ENCODE measurements around the gene ZACN.
A peak's percentile ranks its signal among the peaks of the same experiment; 100 is the strongest.
"Not testable (repeated sequence)": the region's sequence is repeated elsewhere in the genome, so short reads cannot be mapped to it uniquely, and the experiment has no call there.

The ZACN gene

DNA sequence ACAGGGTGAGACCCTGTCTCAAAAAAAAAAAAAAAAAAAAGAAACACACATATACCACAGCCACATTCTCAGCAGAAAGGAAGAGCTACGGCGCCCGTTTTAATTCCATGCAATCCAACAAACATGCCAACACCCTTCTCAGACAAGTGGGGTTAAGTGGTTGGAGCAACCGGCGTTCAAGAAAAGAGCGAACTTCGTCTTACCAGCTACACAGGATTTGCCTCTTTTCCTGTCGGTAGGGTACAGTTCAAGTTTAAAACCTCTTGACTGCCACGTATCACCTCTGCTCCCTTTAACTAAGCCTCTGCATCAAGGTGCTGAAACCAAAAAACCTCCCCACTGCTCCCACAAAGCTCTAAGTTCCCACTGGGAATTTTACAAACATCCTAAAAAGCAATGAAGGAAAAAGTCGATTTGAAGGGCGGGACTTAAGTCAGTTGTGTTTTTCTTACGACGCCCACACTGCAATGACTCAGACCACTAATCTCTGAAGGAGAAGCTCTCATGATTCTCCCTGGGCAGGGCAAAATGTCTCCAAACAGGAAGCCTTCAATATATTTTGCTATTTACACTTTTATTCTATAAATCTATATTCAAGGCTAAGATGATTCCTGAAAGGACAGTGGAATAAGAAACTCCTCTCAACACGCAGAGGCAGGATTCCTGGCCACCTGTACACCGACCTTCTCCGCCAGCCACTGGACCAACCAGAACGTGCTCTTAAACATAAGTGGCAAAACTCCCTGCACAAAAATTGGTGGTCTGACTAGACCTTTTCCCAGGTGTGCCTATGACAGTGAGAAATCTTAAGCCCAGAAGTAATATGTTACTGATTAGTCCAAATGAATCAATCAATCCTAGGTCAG, 25.5 kb upstream of the ZACN start:
- DNase-seq (ENCODE audit: low read depth, low spot score): no peak

DNA sequence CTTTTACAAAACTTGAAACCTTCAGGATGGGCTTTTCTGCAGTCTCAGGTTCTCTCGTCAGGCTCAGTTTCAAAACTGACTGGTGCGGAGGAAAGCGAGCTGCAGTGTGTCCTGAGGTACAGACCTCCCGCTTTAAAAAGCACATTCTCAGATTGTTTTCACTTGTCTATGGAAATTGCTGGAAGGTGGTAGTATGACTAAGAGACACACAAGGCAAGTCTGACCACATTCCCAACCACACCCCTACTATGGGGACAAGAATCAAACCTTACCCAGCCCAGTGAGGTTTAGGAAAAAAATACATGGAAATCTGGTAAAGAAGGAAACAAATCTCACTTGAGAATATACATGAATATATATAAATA, 24.9 kb upstream of the ZACN start:
- no peak for DNase-seq (ENCODE audit: low read depth, low spot score)

DNA sequence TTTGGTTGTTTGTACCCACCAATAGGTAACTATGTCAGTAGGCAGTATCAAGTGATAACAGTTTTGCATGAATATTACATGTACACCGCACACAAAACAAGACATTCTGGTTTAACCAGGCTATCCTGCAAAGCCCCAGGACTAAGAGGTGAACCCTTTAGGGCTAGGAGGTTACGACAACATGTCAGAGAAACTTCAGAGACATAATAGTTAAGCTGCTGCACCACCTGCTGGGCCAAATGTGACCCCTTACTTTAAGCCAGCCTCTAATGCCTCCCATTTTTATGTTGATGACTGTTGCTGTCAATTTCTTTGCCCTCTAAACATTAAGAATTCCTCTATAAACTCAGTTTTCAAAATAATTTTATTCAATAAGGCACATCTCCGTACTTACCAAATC, 22.1 kb upstream of the ZACN start:
- DNase-seq (ENCODE audit: low read depth, low spot score): no peak

DNA sequence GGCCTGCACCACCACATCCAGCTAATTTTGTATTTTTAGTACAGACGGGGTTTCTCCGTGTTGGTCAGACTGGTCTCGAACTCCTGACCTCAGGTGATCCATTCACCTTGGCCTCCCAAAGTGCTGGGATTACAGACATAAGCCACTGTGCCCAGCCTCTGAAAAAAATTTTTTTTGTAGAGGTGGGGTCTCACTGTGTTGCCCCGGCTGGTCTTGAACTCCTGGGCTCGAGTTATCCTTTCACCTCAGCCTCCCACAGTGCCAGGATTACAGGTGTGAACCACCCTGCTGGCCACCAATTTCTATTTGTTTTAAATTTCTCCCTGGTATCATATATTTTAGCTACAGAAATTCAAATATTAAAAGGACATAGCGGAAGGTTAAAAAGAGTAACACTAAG, 20.7 kb upstream of the ZACN start:
- not testable (repeated sequence) for DNase-seq (ENCODE audit: low read depth, low spot score)

DNA sequence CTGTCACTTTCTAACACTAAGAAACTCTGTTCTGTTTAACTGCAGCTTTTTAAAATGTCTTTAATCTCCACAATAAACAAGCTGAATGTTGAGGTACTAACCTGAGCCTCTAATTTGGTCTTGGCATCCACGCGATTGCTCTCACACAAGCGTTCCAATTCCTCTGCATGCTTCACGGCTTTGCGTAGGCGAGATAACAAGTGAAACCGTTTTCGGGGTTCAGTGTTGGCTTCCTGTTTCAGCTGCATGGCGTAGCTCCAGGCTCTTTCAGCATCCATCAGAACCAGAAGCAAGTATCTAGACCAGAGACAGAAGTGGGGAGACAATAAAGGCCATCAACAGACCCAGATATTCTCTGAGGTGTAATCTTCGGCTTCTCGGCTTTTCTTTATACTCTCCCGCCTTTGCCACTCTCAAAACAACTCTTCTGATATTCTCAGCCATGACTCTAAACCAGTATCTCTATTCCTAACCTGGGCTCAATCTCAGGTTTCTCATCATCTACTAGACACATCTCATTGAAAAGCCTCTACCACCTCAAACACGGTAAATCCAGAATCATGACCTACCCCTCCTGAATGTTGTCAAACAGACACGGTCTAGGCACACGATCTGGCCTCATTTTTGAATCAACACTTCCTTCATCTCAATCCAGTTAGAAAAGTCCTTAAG, 15.0 kb upstream of the ZACN start:
- DNase-seq (ENCODE audit: low read depth, low spot score): no peak

DNA sequence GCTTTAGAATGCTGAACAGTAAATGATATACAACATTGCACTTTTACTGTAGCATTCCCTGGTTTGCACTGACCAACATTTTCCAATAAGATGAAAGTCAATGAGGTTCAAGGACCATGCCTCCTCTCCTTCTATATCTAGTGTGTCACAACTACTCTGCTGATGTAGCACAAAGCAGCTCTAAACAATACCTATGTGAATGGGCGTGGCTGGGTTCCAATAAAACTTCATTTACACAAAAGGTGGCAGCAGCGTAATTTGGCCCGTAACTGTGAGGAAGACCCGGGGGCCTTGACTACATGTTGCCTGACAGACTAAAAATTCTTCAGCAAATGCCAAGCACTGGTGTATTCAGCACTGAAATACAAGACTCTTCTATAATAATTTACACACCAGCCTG, 13.2 kb upstream of the ZACN start:
- DNase-seq (ENCODE audit: low read depth, low spot score): no peak

DNA sequence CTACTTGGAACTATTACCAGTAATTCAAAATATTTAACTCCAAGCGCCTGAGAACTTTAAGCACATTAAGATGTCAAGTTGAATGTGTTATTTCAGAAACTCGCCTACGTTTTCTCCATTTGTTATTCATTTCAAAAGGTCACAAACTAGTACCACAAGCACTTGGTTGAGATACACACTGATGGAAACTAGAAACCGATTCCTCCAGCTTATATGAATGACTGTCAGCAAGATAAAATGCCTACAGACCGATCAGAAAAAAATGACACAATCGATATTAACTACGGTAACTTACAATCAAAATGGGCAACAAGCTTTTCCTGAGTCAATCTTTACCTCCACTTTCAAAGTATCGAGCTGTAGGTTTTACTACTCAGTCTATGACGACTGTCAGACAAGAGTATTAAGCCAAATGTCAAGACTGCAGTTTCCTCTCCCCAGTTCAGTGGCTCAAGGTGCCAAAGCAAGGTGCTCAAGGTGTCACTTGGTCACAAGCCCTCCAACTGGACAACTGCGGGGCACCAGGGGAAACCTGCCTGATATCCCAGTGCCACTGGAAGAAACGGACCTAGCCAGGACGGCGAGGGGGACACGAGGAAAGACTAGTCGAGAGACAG, 7.3 kb upstream of the ZACN start:
- no peak for DNase-seq (ENCODE audit: low read depth, low spot score)

DNA sequence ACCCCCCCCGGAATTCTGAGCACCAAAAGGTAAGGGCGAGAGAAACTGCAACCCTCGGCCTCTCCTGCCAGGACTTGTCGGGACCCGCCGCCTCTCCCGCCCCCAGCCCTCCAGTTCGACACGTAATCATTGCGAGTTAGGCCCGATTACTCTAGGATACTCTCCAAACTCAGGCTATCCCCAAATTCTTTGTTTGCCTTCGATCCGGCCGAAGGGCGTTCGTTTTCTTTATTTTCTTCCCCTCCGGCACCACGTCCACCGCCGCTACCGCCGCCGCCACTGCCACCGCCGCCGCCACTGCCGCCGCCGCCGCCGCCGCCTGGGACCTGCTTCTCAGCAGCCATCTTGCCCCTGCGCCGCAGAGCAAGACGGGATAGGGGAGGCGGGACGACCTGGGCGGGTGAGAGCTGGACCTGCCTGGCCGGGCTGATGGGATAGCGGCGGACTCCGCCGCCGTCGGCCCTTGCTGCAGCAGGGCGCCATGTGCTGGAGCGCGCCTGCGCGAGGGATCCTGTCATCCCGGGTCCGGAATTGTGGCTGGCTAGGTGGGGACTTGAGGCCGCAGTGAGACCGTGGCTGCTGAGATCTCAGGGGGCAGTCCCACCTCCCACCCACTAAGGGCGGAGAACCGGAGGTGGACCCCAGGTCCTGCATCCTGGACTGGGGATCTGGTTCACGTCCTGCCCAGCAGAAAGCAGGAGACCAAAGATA, 6.7 kb upstream of the ZACN start, which contains the start of gene SRP68:
SRP68 (minus strand) TSS at position 370 of the 711 bp plus-strand sequence; CDS start at position 344, 26 bp downstream.
- DNase-seq (ENCODE audit: low read depth, low spot score): peak; percentile 76

DNA sequence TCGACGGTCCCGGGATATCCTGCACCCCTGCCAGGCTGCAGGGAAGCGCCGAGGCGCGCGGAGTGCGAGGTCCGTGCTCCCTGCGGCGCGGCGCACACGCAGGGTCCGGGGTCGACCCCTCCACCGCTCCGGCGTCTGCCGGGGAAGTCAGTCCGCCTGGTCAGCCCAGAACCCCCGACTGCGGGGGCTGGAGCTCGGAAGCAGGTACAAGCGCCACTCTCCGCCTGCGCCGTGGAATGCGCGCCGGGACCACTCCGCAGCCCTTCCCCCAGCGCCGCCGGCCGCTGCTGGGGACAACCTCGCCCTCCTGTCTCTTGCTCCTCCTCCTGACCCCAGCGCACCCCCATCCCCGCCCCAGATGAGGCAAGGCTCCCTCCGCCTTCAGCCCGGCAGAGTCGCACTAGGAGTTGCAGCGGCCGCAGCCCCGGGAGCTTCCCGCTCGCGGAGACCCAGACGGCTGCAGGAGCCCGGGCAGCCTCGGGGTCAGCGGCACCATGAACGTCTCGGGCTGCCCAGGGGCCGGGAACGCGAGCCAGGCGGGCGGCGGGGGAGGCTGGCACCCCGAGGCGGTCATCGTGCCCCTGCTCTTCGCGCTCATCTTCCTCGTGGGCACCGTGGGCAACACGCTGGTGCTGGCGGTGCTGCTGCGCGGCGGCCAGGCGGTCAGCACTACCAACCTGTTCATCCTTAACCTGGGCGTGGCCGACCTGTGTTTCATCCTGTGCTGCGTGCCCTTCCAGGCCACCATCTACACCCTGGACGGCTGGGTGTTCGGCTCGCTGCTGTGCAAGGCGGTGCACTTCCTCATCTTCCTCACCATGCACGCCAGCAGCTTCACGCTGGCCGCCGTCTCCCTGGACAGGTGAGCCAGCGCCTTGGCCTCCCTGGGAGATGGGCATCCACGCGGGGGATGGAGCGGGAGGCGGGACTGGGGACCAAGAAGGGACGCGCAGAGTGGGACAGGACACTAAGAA, 4.3 kb upstream of the ZACN start, which contains the start of gene GALR2:
GALR2 (plus strand) TSS at position 392 of the 974 bp plus-strand sequence; CDS start at position 495, 103 bp downstream.
- no peak for DNase-seq (ENCODE audit: low read depth, low spot score)

DNA sequence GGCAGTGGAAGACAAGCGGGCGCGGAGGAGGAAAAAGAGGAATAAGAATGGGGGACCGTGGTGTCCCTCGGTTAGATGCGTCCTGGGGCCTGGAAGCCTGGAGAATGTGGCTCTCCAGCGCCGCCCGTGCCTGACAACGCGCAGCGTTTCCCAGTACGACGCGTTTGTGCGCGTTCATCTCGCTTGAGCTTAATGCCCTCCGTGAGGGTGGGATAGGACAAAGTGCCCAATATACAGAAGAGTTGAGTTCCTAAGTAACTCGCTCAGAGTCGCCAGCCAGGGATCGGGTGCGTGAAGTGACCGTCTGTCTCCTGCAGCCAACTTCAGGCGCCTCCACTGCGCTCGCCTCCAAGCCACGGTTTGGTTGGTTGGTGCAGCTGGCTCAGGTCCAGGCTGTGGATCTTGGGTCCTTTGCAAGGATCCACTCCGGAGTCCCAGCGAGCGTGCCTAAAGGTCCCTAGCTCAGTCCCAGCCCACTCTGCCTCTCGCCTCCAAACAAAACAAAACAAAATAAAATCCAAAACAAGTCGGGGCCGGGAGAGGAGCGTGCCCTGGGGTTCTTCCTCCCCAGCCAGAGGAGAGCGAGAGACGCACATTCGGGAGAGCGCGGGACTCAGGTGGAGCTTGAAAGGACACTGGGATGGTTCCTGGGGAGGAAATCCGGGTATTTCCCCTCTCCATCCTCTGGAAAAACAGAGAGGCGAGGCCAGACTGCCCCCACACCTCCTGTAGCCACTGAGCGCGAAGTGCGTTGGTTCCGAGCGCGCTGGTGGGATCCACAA, 3.4 kb upstream of the ZACN start:
- DNase-seq (ENCODE audit: low read depth, low spot score): no peak

DNA sequence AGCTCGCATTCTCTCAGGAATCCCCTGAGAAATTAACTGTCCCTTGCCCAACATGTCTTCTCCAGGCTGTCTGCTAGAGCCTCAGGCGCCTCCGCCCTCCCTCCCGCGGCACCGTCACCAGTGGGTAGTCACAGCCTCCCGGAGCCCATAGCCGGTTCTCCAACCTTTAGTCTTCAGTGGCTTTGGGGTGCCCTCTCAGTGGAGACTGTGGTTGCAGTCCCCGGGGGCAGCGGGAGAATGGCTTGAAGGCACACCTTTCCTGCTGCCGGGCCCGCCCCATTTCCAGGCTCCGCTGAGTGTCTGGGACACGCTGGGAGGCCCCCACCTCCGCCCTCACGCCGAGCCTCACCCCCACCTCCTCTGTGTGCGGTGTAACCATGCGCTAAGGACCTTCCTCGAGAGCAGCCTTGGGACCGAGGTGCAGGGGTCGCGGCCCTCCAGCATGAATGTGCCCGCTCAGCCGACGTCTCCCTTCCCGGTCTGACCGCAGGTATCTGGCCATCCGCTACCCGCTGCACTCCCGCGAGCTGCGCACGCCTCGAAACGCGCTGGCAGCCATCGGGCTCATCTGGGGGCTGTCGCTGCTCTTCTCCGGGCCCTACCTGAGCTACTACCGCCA, 2.7 kb upstream of the ZACN start:
- no peak for DNase-seq (ENCODE audit: low read depth, low spot score)

DNA sequence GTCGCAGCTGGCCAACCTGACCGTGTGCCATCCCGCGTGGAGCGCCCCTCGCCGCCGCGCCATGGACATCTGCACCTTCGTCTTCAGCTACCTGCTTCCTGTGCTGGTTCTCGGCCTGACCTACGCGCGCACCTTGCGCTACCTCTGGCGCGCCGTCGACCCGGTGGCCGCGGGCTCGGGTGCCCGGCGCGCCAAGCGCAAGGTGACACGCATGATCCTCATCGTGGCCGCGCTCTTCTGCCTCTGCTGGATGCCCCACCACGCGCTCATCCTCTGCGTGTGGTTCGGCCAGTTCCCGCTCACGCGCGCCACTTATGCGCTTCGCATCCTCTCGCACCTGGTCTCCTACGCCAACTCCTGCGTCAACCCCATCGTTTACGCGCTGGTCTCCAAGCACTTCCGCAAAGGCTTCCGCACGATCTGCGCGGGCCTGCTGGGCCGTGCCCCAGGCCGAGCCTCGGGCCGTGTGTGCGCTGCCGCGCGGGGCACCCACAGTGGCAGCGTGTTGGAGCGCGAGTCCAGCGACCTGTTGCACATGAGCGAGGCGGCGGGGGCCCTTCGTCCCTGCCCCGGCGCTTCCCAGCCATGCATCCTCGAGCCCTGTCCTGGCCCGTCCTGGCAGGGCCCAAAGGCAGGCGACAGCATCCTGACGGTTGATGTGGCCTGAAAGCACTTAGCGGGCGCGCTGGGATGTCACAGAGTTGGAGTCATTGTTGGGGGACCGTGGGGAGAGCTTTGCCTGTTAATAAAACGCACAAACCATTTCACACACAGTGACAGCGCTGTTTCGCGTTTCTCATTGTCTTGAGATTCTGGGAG, 2.0 kb upstream of the ZACN start:
- no peak for DNase-seq (ENCODE audit: low read depth, low spot score)

DNA sequence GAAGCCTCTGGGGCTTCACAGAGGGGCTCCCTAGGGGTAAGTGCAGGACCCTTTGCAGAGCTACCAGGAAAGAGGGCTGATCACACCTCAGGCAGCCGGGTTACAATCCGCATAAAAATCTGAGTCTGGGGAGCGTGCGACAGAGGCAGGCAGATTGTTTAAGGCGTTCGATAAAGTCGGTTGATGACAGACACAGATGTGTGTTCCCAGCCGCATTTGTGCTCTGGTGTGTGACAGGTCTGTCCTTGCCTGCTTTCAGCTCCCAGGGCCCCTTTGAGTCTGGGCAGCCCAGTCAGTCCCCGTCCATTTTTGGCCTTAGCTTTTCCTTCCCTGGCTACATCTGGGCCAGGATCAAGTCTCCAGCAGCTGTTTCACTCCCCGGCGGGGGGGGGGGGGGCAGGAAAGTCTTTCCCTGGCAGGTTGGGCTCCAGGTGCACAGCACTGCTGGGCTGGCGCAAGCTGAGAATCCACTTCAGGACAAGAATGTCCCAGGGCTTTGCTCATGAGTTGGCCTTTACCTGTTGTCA, 1.3 kb upstream of the ZACN start:
- DNase-seq (ENCODE audit: low read depth, low spot score): no peak

DNA sequence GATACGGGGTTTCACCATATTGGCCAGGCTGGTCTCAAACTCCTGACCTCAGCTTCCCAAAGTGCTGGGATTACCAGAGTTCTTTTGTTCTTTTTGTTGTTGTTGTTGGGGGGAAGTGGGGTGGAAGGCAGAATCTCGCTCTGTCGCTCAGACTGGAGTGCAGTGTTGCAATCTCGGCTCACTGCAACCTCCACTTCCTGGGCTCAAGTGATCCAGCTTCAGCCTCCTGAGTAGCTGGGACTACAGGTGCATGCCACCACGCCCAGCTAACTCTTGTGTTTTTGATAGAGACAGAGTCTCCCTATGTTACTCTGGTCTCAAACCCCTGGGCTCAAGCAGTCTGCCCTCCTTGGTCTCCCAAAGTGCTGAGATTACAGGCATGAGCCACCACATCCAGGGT, 612 bp upstream of the ZACN start:
- not testable (repeated sequence) for DNase-seq (ENCODE audit: low read depth, low spot score)

DNA sequence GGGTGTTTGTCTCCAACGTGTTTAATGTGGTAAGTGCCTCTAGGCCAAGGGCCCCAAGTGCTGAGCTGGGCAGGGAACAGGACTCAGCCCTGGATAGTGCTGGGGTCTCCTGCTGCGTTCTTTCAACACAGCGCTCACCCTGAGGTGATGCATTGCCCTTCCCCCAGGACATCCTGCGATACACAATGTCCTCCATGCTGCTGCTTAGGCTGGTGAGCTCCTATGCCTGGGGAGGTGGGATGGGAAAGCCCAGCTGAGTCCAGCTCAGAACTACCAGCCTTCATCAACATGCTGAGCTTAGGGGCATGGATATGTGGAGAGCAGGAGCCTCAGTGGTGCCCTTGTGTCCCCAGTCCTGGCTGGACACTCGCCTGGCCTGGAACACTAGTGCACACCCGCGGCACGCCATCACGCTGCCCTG, 563 bp downstream of the ZACN start:
- DNase-seq (ENCODE audit: low read depth, low spot score): no peak

DNA sequence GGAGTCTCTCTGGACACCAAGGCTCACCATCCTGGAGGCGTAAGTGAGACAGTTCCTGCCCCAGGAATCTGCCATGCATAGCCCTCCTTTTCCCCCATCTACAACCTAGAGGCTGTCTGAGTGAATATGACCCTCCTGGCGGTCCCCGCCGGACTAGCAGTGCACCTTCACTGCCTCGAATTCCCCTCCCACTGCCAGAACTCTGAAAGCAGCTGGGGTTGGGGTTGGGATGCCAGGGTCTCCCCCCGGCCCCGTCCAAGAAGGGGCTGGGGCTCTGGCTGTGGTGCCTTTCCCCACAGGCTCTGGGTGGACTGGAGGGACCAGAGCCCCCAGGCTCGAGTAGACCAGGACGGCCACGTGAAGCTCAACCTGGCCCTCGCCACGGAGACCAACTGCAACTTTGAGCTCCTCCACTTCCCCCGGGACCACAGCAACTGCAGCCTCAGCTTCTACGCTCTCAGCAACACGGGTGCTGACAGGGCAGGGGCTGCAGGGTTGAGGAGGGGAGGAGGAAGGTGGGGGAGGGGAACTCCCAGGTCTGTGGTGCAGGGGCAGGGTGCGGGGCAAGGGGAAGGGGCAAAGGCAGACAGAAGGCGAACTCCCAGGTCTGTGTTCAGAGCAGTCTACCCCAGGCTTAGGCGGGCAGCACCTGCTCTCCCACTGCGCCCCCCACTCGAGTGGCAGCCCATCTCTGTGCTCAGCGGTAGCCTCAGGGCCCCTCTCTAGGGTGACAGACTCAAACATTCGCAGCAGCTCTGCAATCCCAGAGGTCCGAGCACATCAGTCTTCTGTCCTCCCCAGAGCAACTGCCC, 1.2 kb downstream of the ZACN start:
- no peak for DNase-seq (ENCODE audit: low read depth, low spot score)

DNA sequence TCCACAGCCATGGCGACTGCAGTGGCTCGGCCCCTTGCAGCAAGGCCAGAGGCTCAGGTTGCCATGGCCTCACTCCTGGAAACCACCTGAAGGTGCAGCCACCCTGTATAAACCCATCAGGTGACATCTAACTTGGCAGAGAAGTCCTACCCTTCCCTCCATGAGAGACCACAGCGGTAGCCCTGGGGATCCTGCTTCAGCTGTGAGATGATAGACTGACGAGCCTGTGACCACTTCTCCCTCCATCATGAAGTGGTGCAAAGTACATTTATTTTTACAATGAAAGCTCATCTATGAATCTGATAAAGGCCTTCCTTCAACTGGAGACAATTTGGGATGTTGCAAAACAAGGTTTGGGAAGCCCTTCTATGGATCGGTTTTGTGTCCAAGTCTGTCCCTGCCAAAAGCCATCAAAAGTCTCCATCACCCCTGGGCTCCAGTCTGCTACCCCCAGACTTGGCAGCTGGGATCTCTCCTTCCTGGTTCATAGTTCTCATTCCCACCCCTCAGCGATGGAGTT, 1.8 kb downstream of the ZACN start:
- DNase-seq (ENCODE audit: low read depth, low spot score): no peak
